GM19468 (cell line): ENCODE results near the gene TRIP10.
"Not testable (repeated sequence)": the region's sequence is repeated elsewhere in the genome, so short reads cannot be mapped to it uniquely, and the experiment has no call there.

ENCODE experiments used
- ATAC-seq: cut with Tn5 transposase; IDR thresholded peaks from one replicate; pipeline ENCODE4 v1.9.1; 2021; ENCODE audit warnings: mild to moderate bottlenecking, moderate library complexity, moderate number of reproducible peaks; ENCODE audit not compliant: unreplicated experiment; ENCODE audit errors: extremely low read depth

TRIP10 gene

GRCh38 chr19:6739390-6739882 lies at the start of gene TRIP10:
Gene TRIP10 (plus strand): TSS chr19:6739680. CDS start chr19:6739762, 82 bp downstream.
- ATAC-seq: no peak

GRCh38 chr19:6690160-6690885 lies 49.2 kb upstream of the TRIP10 start:
- ATAC-seq: no peak

- ATAC-seq: no peak
Measured at GRCh38 chr19:6691342-6691741, 48.1 kb upstream of the TRIP10 start.

GRCh38 chr19:6692027-6692426 lies 47.5 kb upstream of the TRIP10 start:
- ATAC-seq: no peak

- ATAC-seq: no peak
Measured at GRCh38 chr19:6693056-6693471, 46.4 kb upstream of the TRIP10 start.

- no peak for ATAC-seq
Measured at GRCh38 chr19:6693681-6694080, 45.8 kb upstream of the TRIP10 start.

- no peak for ATAC-seq
Measured at GRCh38 chr19:6694147-6694815, 45.2 kb upstream of the TRIP10 start.

- ATAC-seq: no peak
Measured at GRCh38 chr19:6696239-6696820, 43.1 kb upstream of the TRIP10 start.

- no peak for ATAC-seq
Measured at GRCh38 chr19:6697291-6697690, 42.2 kb upstream of the TRIP10 start.

- ATAC-seq: no peak
Measured at GRCh38 chr19:6699935-6700334, 39.5 kb upstream of the TRIP10 start.

- ATAC-seq: no peak
Measured at GRCh38 chr19:6700586-6701316, 38.7 kb upstream of the TRIP10 start.

GRCh38 chr19:6705931-6706632 lies 33.4 kb upstream of the TRIP10 start:
- ATAC-seq: no peak

GRCh38 chr19:6706633-6706958 lies 32.9 kb upstream of the TRIP10 start:
- ATAC-seq: no peak

GRCh38 chr19:6707011-6707657 lies 32.3 kb upstream of the TRIP10 start:
- ATAC-seq: no peak

- no peak for ATAC-seq
Measured at GRCh38 chr19:6707658-6708018, 31.8 kb upstream of the TRIP10 start.

GRCh38 chr19:6708346-6708745 lies 31.1 kb upstream of the TRIP10 start:
- ATAC-seq: no peak

GRCh38 chr19:6708913-6709312 lies 30.6 kb upstream of the TRIP10 start:
- not testable (repeated sequence) for ATAC-seq

GRCh38 chr19:6709549-6709948 lies 29.9 kb upstream of the TRIP10 start:
- ATAC-seq: no peak

- ATAC-seq: no peak
Measured at GRCh38 chr19:6710273-6711077, 29.0 kb upstream of the TRIP10 start.
